GM23338 (cell line): Measurements from ENCODE around the gene ICAM5. TPM values are rescaled to one million over a fixed set of nuclear protein-coding genes. Genes with fewer than 3 reads are reported as not detected.

ENCODE experiments used
- ATAC-seq: fragments of 200-7000 bp; cut with Tn5 transposase; 3 replicates; pipeline ENCODE4 v1.9.1; 2020
- DNase-seq: peaks from one replicate; pipeline ENCODE4 v3.0.0-alpha.2; 2015; ENCODE audit warnings: low spot score
- H2AFZ ChIP-seq: fragments of 200-600 bp; sonication (generic); 2 replicates; pipeline ENCODE4 v1.8.0; 2016; ENCODE audit warnings: antibody characterized with exemption, mild to moderate bottlenecking, moderate library complexity
- H3F3A ChIP-seq: fragments of 200-600 bp; sonication (generic); replicated peaks from 2 replicates; pipeline ENCODE4 v1.8.0; 2017; ENCODE audit warnings: antibody characterized with exemption, mixed run types, low read depth
- H3K27ac ChIP-seq: fragments of 200-600 bp; sonication (generic); 2 replicates; pipeline ENCODE4 v1.6.1; 2016; ENCODE audit warnings: low read depth
- H3K27me3 ChIP-seq: fragments of 200-600 bp; sonication (generic); 2 replicates; pipeline ENCODE4 v1.8.0; 2016; ENCODE audit warnings: mild to moderate bottlenecking, mixed run types, moderate library complexity; ENCODE audit not compliant: insufficient read depth
- H3K36me3 ChIP-seq: fragments of 200-600 bp; sonication (generic); 2 replicates; pipeline ENCODE4 v1.8.0; 2016; ENCODE audit warnings: mild to moderate bottlenecking; ENCODE audit not compliant: insufficient read depth
- H3K4me1 ChIP-seq: fragments of 200-600 bp; sonication (generic); 2 replicates; pipeline ENCODE4 v1.8.0; 2016; ENCODE audit warnings: mild to moderate bottlenecking, moderate library complexity; ENCODE audit not compliant: insufficient read depth
- H3K4me2 ChIP-seq: fragments of 200-600 bp; sonication (generic); 2 replicates; pipeline ENCODE4 v1.7.1; 2017; ENCODE audit warnings: mixed run types
- H3K4me3 ChIP-seq: fragments of 200-600 bp; sonication (generic); 2 replicates; pipeline ENCODE4 v1.6.1; 2016; ENCODE audit warnings: mixed run types
- H3K79me2 ChIP-seq: fragments of 200-600 bp; sonication (generic); replicated peaks from 2 replicates; pipeline ENCODE4 v1.8.0; 2017; ENCODE audit warnings: mild to moderate bottlenecking; ENCODE audit not compliant: insufficient read depth
- H3K9me2 ChIP-seq: fragments of 200-600 bp; sonication (generic); 2 replicates; pipeline ENCODE4 v1.8.0; 2017; ENCODE audit not compliant: insufficient read depth
- H4K20me1 ChIP-seq: fragments of 200-600 bp; sonication (generic); replicated peaks from 2 replicates; pipeline ENCODE4 v1.8.0; 2017; ENCODE audit warnings: mild to moderate bottlenecking; ENCODE audit not compliant: insufficient read depth
- H3K27ac Mint-ChIP-seq: 2 replicates; pipeline ENCODE4 v1.8.0; 2020; ENCODE audit warnings: inconsistent platforms, mild to moderate bottlenecking, moderate library complexity, mixed read lengths
- H3K27me3 Mint-ChIP-seq: 3 replicates; pipeline ENCODE4 v1.8.0; 2022; ENCODE audit warnings: low read depth, mild to moderate bottlenecking, moderate library complexity, mixed read lengths, inconsistent platforms; ENCODE audit not compliant: insufficient read depth, poor library complexity
- H3K36me3 Mint-ChIP-seq: 3 replicates; pipeline ENCODE4 v1.8.0; 2021; ENCODE audit warnings: low read depth, mild to moderate bottlenecking, inconsistent platforms, moderate library complexity, mixed read lengths
- H3K4me1 Mint-ChIP-seq: 3 replicates; pipeline ENCODE4 v1.8.0; 2020; ENCODE audit warnings: mild to moderate bottlenecking, inconsistent platforms, mixed read lengths
- H3K4me3 Mint-ChIP-seq: 3 replicates; pipeline ENCODE4 v1.8.0; 2021; ENCODE audit warnings: moderate library complexity, mild to moderate bottlenecking, inconsistent platforms, mixed read lengths
- H3K9me3 Mint-ChIP-seq: 3 replicates; pipeline ENCODE4 v1.8.0; 2020; ENCODE audit warnings: moderate library complexity, mild to moderate bottlenecking, inconsistent platforms, mixed read lengths
- JUNB ChIP-seq: IDR thresholded peaks from one replicate; pipeline ENCODE4 v1.6.1; 2016; ENCODE audit warnings: antibody characterized with exemption; ENCODE audit not compliant: unreplicated experiment
- POLR2AphosphoS5 ChIP-seq: IDR thresholded peaks from 2 replicates; pipeline ENCODE4 v1.6.1; 2016; ENCODE audit warnings: antibody characterized with exemption, low read depth
- STAT1 ChIP-seq: IDR thresholded peaks from one replicate; pipeline ENCODE4 v1.6.1; 2016; ENCODE audit warnings: antibody characterized with exemption; ENCODE audit not compliant: unreplicated experiment
- ZNF114 ChIP-seq: fragments of 250-450 bp; sonication (Bioruptor Pico); IDR thresholded peaks from 2 replicates; pipeline ENCODE4 v1.5.0; 2020; ENCODE audit warnings: mild to moderate bottlenecking, moderate library complexity
- ZNF331 ChIP-seq: fragments of 250-450 bp; sonication (Bioruptor Pico); IDR thresholded peaks from 2 replicates; pipeline ENCODE4 v1.5.0; 2020; ENCODE audit warnings: low read depth, mild to moderate bottlenecking, moderate library complexity
- polyA plus RNA-seq: library from polyadenylated mRNA; unstranded; fragments of >200 nt; fragmentation: Nextera tagmentation; extraction: Ambion mirVana; gene quantifications from 2 replicates; pipeline ENCODE4 v1.2.1, GENCODE V29; 2016
- total RNA-seq: library from RNA; depleted of rRNA; stranded (reverse); fragments of >200 nt; shearing (Covaris generic); gene quantifications from 2 replicates; pipeline ENCODE4 v1.2.3, GENCODE V29; 2014
- TF ChIP-seq, protein P1 (sequence below), 2 experiments: fragments of 200-600 bp in 1 of 2; sonication (generic) in 1 of 2; conservative IDR thresholded peaks; 2 replicates each; pipeline versions ENCODE4 v1.5.1 to v1.6.1; 2016 to 2017; ENCODE audit warnings: antibody characterized with exemption in 2 of 2, low read depth in 2 of 2, mild to moderate bottlenecking in 2 of 2, moderate library complexity in 1 of 2
- TF ChIP-seq, protein P2 (sequence below): fragments of 250-450 bp; sonication (Bioruptor Pico); IDR thresholded peaks from 2 replicates; pipeline ENCODE4 v1.5.0; 2020; ENCODE audit warnings: mild to moderate bottlenecking, moderate library complexity

Gene ICAM5
- total and polyA plus RNA-seq, 2 experiments from 2014 or later, result 0.47 to 4.6 TPM

DNA sequence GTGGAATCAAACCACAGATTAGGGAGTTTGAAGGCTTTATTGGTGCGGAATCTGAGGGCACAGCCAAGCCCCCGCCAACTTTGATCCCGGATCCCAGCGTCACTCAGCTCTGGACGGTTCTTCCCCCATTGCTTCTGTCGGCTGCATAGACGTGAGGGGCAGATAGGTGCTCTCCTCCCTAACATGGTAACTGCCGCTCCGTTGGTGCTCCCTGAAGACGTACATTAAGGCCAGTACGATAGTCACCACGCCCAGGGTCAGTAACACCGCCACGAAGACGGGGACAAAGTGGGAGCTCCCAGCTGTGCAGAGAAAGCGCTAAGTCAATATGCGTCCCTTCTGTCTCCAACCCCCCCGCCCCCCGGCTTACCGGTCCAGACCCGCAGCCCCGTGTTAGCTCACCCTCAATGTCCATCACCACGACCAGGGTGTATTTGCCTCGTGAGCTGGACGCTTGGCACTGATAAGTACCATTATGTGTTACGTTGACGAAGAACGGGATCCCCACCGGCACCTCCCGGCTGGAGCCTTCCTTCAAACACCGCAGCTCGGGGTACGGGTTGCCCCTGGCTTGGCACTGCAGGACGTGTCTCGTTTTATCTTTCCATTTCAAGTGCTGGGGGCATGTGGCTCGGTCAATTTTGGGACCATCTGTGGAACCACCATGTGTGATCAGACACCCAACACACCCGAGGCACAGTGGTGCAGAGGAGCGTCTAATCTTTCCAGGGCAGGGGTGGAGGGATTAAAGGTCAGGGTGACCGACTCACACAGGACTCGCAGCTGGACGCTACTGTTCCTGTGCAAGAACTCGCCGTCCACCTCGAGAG, 44.2 kb downstream of the ICAM5 start:
- no peak overlapping the region for H3K27ac ChIP-seq
- peak overlapping the region; percentile 98 for H3K4me3 Mint-ChIP-seq
- ATAC-seq (peak; percentile 22), DNase-seq (no peak)
- no peaks in the 10 kb centered on the region for H3K9me3 Mint-ChIP-seq
- 0 out of 2 replicates have a peak, but pooled peaks cover 4% of the 10 kb centered on the region for H3K36me3 ChIP-seq
- no peaks in the 10 kb centered on the region for H3K9me2 ChIP-seq
- H4K20me1 ChIP-seq, result peaks cover 10% of the 10 kb centered on the region
- peaks cover 2% of the 10 kb centered on the region for H3F3A ChIP-seq
- H3K4me2 ChIP-seq, result peak overlapping the region; percentile 93
- peaks cover 33% of the 10 kb centered on the region for H3K79me2 ChIP-seq
- peaks cover 14% of the 10 kb centered on the region for H3K4me1 Mint-ChIP-seq
- peaks cover 18% of the 10 kb centered on the region; the same call in 1 of the 2 replicates for H3K4me1 ChIP-seq
- peaks cover 20% of the 10 kb centered on the region for H3K36me3 Mint-ChIP-seq
- peaks cover 17% of the 10 kb centered on the region for H3K27me3 Mint-ChIP-seq
- H3K27me3 ChIP-seq, result no peaks in the 10 kb centered on the region
- no peak for TF ChIP-seq ZNF331 (CRISPR knock-in tag)
- no peak for TF ChIP-seq JUNB
- H3K27ac Mint-ChIP-seq, result peak overlapping the region; percentile 84
- peak overlapping the region; percentile 83; the same call in 1 of the 2 replicates for H2AFZ ChIP-seq
- peak overlapping the region; percentile 99 for H3K4me3 ChIP-seq

GRCh38 chr19:10334588-10335351, 45.0 kb downstream of the ICAM5 start:
- Mint-ChIP-seq H3K4me1 (peaks cover 20% of the 10 kb centered on the region), H3K9me3 (no peaks in the 10 kb centered on the region; the same call in 2 of the 3 replicates), H3K36me3 (peaks cover 13% of the 10 kb centered on the region), H3K27me3 (peaks cover 19% of the 10 kb centered on the region), H3K27ac (no peak overlapping the region), H3K4me3 (peak overlapping the region; percentile 98)
- H3K4me1 ChIP-seq, result peaks cover 26% of the 10 kb centered on the region; the same call in 1 of the 2 replicates
- H3K4me2 ChIP-seq, result peak overlapping the region; percentile 93
- peak; percentile 66 for ATAC-seq
- TF ChIP-seq, protein P1, sequence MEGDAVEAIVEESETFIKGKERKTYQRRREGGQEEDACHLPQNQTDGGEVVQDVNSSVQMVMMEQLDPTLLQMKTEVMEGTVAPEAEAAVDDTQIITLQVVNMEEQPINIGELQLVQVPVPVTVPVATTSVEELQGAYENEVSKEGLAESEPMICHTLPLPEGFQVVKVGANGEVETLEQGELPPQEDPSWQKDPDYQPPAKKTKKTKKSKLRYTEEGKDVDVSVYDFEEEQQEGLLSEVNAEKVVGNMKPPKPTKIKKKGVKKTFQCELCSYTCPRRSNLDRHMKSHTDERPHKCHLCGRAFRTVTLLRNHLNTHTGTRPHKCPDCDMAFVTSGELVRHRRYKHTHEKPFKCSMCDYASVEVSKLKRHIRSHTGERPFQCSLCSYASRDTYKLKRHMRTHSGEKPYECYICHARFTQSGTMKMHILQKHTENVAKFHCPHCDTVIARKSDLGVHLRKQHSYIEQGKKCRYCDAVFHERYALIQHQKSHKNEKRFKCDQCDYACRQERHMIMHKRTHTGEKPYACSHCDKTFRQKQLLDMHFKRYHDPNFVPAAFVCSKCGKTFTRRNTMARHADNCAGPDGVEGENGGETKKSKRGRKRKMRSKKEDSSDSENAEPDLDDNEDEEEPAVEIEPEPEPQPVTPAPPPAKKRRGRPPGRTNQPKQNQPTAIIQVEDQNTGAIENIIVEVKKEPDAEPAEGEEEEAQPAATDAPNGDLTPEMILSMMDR (conservative IDR thresholded peaks at IDR 0.05; ENCODE audit: low read depth in 2 of 2), result peak; percentile 13 to 21; a peak in 3 of 4 replicates
- no peak for TF ChIP-seq STAT1
- TF ChIP-seq POLR2AphosphoS5, result peak; percentile 66
- no peak for TF ChIP-seq ZNF114 (CRISPR knock-in tag)
- TF ChIP-seq, protein P2, sequence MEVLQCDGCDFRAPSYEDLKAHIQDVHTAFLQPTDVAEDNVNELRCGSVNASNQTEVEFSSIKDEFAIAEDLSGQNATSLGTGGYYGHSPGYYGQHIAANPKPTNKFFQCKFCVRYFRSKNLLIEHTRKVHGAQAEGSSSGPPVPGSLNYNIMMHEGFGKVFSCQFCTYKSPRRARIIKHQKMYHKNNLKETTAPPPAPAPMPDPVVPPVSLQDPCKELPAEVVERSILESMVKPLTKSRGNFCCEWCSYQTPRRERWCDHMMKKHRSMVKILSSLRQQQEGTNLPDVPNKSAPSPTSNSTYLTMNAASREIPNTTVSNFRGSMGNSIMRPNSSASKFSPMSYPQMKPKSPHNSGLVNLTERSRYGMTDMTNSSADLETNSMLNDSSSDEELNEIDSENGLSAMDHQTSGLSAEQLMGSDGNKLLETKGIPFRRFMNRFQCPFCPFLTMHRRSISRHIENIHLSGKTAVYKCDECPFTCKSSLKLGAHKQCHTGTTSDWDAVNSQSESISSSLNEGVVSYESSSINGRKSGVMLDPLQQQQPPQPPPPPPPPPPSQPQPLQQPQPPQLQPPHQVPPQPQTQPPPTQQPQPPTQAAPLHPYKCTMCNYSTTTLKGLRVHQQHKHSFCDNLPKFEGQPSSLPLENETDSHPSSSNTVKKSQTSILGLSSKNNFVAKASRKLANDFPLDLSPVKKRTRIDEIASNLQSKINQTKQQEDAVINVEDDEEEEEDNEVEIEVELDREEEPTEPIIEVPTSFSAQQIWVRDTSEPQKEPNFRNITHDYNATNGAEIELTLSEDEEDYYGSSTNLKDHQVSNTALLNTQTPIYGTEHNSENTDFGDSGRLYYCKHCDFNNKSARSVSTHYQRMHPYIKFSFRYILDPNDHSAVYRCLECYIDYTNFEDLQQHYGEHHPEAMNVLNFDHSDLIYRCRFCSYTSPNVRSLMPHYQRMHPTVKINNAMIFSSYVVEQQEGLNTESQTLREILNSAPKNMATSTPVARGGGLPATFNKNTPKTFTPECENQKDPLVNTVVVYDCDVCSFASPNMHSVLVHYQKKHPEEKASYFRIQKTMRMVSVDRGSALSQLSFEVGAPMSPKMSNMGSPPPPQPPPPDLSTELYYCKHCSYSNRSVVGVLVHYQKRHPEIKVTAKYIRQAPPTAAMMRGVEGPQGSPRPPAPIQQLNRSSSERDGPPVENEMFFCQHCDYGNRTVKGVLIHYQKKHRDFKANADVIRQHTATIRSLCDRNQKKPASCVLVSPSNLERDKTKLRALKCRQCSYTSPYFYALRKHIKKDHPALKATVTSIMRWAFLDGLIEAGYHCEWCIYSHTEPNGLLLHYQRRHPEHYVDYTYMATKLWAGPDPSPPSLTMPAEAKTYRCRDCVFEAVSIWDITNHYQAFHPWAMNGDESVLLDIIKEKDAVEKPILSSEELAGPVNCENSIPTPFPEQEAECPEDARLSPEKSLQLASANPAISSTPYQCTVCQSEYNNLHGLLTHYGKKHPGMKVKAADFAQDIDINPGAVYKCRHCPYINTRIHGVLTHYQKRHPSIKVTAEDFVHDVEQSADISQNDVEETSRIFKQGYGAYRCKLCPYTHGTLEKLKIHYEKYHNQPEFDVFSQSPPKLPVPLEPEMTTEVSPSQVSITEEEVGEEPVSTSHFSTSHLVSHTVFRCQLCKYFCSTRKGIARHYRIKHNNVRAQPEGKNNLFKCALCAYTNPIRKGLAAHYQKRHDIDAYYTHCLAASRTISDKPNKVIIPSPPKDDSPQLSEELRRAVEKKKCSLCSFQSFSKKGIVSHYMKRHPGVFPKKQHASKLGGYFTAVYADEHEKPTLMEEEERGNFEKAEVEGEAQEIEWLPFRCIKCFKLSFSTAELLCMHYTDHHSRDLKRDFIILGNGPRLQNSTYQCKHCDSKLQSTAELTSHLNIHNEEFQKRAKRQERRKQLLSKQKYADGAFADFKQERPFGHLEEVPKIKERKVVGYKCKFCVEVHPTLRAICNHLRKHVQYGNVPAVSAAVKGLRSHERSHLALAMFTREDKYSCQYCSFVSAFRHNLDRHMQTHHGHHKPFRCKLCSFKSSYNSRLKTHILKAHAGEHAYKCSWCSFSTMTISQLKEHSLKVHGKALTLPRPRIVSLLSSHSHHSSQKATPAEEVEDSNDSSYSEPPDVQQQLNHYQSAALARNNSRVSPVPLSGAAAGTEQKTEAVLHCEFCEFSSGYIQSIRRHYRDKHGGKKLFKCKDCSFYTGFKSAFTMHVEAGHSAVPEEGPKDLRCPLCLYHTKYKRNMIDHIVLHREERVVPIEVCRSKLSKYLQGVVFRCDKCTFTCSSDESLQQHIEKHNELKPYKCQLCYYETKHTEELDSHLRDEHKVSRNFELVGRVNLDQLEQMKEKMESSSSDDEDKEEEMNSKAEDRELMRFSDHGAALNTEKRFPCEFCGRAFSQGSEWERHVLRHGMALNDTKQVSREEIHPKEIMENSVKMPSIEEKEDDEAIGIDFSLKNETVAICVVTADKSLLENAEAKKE, result no peak
- no peak for TF ChIP-seq ZNF331 (CRISPR knock-in tag)
- peak overlapping the region; percentile 99 for H3K4me3 ChIP-seq
- no peaks in the 10 kb centered on the region for H3K27me3 ChIP-seq
- H3K9me2 ChIP-seq, result no peaks in the 10 kb centered on the region
- peaks cover 32% of the 10 kb centered on the region for H3K79me2 ChIP-seq
- no peak overlapping the region for H3K27ac ChIP-seq
- peak; percentile 95 for DNase-seq
- H2AFZ ChIP-seq, result peak overlapping the region; percentile 83
- no peaks in the 10 kb centered on the region for H3K36me3 ChIP-seq
- peaks cover 10% of the 10 kb centered on the region for H4K20me1 ChIP-seq
- peaks cover 6% of the 10 kb centered on the region for H3F3A ChIP-seq
